GM21737 (cell line): ENCODE data around the gene PSG6.
"Not testable (repeated sequence)": the region's sequence is repeated elsewhere in the genome, so short reads cannot be mapped to it uniquely, and the experiment has no call there.

Experiments
- ATAC-seq: cut with Tn5 transposase; IDR thresholded peaks from one replicate; pipeline ENCODE4 v1.9.1; 2021; ENCODE audit warnings: mild to moderate bottlenecking, moderate library complexity; ENCODE audit not compliant: unreplicated experiment

Gene PSG6

DNA sequence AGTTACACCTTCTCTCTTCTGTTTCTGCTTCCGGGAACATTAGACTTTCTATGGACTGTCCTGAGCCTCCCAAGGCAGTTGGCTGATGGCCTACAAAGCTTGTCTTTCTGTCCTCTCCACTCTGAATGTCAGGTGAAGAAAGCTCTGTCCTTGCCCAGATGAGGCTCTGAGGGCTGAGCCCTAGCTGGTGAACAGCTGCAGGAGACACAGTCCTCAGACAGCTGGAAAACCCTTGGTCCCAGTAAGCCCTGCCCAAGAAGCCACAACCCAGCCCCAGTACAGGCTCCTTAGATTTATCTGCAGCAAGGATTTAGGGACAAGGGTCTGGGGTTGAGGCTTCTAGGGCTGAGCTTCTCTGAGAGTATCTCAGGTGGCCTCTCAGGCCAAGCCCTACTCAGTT is 64.5 kb downstream of the PSG6 start:
- ATAC-seq, result not testable (repeated sequence)

DNA sequence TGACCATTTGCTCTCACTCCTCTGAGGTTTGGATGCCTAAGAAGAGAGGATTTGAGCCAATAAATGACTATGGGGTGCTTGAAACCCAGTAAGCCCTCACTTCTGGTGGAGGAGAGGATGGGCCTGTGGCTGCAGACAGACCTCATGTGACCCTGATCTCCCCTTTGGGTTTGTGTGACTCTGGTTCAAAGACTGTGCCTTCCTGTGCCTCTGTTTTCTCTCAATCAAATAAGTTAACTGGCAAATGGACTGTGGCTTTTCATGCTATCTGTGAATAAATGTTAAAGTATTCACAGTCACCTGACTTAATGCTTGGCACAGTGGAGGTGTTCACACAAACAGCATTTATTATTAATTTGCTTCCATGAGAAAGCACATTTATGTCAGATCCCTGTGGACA is 64.9 kb downstream of the PSG6 start:
- not testable (repeated sequence) for ATAC-seq
